ENCODE results near the gene HMGA1. TPM values are rescaled to one million over a fixed set of nuclear protein-coding genes. Genes with fewer than 3 reads are reported as not detected.

The HMGA1 gene
- total RNA-seq, 4 donors from 2014 or later: 93.3 to 127 (median 111) TPM

DNA sequence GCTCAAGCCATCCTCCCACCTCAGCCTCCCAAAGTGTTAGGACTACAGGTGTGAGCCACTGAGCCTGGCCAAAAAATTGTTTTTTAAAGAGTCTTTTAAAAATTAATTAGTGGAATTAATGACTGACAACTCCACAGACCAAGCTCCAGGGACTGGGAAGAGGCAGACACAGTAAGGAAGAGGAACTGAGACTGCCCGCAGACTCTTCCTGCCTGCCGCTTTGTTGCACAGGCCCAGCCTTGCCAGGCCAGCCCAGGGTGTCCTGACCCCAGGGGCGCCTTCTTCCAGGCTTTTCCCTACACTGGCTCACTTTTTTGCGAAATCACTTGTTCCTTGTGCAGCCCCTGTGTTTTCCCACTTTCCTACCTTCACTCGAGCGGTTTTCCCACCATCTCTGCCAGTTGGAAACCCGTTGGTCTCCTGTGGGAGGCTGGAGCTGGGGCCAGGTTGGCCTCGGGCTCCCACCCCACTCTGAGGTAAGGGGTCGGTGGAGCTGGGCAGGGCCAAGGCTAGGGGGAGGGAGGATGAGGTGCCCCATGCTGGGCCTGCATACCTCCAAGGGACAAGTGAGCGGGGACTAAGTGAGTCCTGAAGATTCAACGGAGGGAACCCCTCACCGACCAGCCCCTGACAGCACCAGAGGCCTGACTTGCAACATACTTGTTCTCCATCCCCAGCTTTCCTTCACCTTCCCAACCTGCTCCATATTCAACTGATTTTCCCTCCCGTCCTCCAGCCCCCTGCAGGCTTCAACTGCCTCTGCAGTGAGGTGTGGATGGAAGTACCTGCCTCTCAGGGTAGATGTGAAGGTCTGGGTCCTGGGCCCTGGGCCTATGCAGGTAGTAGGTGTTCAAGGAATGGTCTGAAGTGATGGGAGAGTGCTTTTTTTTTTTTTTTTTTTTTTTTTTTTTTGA is 35.6 kb downstream of the HMGA1 start:
- Histone ChIP-seq H3K27ac (no peak overlapping the region), H3K36me3 (no peaks in the 10 kb centered on the region), H3K4me3 (no peak overlapping the region), H3K9me3 (no peaks in the 10 kb centered on the region), H3K4me1 (peaks cover 4% of the 10 kb centered on the region), H3K27me3 (no peaks in the 10 kb centered on the region)
- WGBS: 86% methylated on average over 13 of the region's 13 CpGs
- TF ChIP-seq EP300 (IDR thresholded peaks at IDR 0.05) (no peak), POLR2A (IDR thresholded peaks at IDR 0.05) (no peak), POLR2AphosphoS5 (IDR thresholded peaks at IDR 0.05) (no peak)
- TF ChIP-seq, protein P1, sequence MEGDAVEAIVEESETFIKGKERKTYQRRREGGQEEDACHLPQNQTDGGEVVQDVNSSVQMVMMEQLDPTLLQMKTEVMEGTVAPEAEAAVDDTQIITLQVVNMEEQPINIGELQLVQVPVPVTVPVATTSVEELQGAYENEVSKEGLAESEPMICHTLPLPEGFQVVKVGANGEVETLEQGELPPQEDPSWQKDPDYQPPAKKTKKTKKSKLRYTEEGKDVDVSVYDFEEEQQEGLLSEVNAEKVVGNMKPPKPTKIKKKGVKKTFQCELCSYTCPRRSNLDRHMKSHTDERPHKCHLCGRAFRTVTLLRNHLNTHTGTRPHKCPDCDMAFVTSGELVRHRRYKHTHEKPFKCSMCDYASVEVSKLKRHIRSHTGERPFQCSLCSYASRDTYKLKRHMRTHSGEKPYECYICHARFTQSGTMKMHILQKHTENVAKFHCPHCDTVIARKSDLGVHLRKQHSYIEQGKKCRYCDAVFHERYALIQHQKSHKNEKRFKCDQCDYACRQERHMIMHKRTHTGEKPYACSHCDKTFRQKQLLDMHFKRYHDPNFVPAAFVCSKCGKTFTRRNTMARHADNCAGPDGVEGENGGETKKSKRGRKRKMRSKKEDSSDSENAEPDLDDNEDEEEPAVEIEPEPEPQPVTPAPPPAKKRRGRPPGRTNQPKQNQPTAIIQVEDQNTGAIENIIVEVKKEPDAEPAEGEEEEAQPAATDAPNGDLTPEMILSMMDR (IDR thresholded peaks at IDR 0.05): no peak
- DNase-seq (ENCODE audit: low spot score in 2 of 2): no peak

GRCh38 chr6:34273242-34273805 is 36.7 kb downstream of the HMGA1 start:
- WGBS: 74% methylated on average over 3 of the region's 3 CpGs
- no peak for DNase-seq (ENCODE audit: low spot score in 2 of 2)
- H3K4me1 ChIP-seq: peaks cover 4% of the 10 kb centered on the region
- no peak overlapping the region for H3K4me3 ChIP-seq
- TF ChIP-seq POLR2AphosphoS5 (IDR thresholded peaks at IDR 0.05) (peak in 1 of 3 donors; percentile 24), EP300 (IDR thresholded peaks at IDR 0.05) (no peak), POLR2A (IDR thresholded peaks at IDR 0.05) (no peak)
- TF ChIP-seq, protein P1 (IDR thresholded peaks at IDR 0.05): no peak
- no peaks in the 10 kb centered on the region for H3K27me3 ChIP-seq
- H3K27ac ChIP-seq: no peak overlapping the region
- no peaks in the 10 kb centered on the region for H3K9me3 ChIP-seq
- H3K36me3 ChIP-seq: no peaks in the 10 kb centered on the region

- no peaks in the 10 kb centered on the region for H3K9me3 ChIP-seq
- 100% methylated on average over 1 of the region's 1 CpG for WGBS
- H3K36me3 ChIP-seq: no peaks in the 10 kb centered on the region
- H3K27me3 ChIP-seq: no peaks in the 10 kb centered on the region
- H3K4me3 ChIP-seq: no peak overlapping the region
- DNase-seq (ENCODE audit: low spot score in 2 of 2): no peak
- no peak for TF ChIP-seq POLR2A (IDR thresholded peaks at IDR 0.05)
- TF ChIP-seq POLR2AphosphoS5 (IDR thresholded peaks at IDR 0.05): no peak
- TF ChIP-seq EP300 (IDR thresholded peaks at IDR 0.05): no peak
- TF ChIP-seq, protein P1 (IDR thresholded peaks at IDR 0.05): no peak
- H3K27ac ChIP-seq: no peak overlapping the region
- H3K4me1 ChIP-seq: peaks cover 4% of the 10 kb centered on the region
Measured at GRCh38 chr6:34274129-34274528, 37.5 kb downstream of the HMGA1 start.

DNA sequence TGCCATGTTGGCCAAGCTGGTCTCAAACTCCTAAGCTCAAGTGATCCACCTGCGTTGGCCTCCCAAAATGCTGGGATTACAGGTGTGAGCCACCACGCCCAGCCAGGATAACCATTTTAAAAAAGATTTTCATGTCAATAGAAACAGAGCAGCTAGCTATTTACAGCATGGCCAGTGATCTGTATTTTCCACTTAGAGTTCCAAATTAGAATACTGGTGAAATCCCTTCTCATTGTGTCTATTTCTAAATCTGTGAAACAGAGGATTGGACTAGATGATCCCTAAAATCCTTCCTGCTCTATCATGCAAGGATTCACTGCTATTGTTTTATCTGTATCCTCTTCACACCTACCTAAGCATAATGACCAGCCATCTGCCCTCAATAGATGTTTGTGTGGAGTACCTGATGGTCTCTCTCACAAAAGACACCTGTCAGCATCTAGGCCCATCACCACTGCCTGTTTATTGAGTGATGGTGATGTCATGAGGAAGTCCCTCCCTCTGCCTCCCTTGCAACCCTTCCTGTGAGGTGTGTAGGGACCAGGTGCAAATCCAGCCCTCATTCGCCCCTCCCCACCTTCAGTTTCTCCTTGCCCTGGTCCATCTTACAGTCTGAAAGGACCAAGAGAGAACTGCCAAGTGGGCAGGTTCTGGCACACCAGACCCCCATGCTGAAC is 38.6 kb downstream of the HMGA1 start:
- H3K4me3 ChIP-seq: no peak overlapping the region
- TF ChIP-seq, protein P1 (IDR thresholded peaks at IDR 0.05): no peak
- no peak for TF ChIP-seq POLR2AphosphoS5 (IDR thresholded peaks at IDR 0.05)
- TF ChIP-seq EP300 (IDR thresholded peaks at IDR 0.05): no peak
- TF ChIP-seq POLR2A (IDR thresholded peaks at IDR 0.05): no peak
- H3K4me1 ChIP-seq: peaks cover 4% of the 10 kb centered on the region
- no peak overlapping the region for H3K27ac ChIP-seq
- H3K36me3 ChIP-seq: peaks cover 4% of the 10 kb centered on the region
- no peaks in the 10 kb centered on the region for H3K27me3 ChIP-seq
- H3K9me3 ChIP-seq: no peaks in the 10 kb centered on the region
- 94% methylated on average over 3 of the region's 3 CpGs for WGBS
- DNase-seq (ENCODE audit: low spot score in 2 of 2): no peak

DNA sequence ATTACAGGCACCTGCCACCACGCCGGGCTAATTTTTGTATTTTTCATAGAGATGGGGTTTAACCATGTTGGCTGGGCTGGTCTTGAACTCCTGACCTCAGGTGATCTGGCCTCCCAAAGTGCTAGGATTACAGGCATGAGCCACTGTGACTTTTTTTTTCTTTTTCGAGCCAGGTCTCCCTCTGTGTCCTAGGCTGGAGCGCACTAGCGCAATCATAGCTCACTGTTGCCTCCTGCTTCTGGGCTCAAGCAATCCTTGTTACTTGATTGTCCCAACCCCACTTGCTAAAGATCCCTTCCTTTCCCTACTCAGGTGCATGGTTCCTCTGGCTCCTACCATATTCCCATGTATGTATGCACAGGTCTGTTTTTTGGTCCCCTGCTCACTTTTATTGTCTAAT is 39.5 kb downstream of the HMGA1 start:
- WGBS: 97% methylated on average over 5 of the region's 5 CpGs
- Histone ChIP-seq H3K36me3 (peaks cover 4% of the 10 kb centered on the region), H3K4me3 (no peak overlapping the region), H3K4me1 (peaks cover 4% of the 10 kb centered on the region), H3K27ac (no peak overlapping the region), H3K9me3 (no peaks in the 10 kb centered on the region), H3K27me3 (no peaks in the 10 kb centered on the region)
- no peak for DNase-seq (ENCODE audit: low spot score in 2 of 2)
- TF ChIP-seq EP300 (IDR thresholded peaks at IDR 0.05): no peak
- TF ChIP-seq POLR2AphosphoS5 (IDR thresholded peaks at IDR 0.05): no peak
- no peak for TF ChIP-seq POLR2A (IDR thresholded peaks at IDR 0.05)
- TF ChIP-seq, protein P1 (IDR thresholded peaks at IDR 0.05): no peak

Data from suprapubic skin (tissue), 4 donors.